ENCODE results near the gene RASL11B. TPM values are rescaled to one million over a fixed set of nuclear protein-coding genes. Genes with fewer than 3 reads are reported as not detected.

The RASL11B gene
- total RNA-seq, 1 donor from 2014 or later: 15.7 TPM

DNA sequence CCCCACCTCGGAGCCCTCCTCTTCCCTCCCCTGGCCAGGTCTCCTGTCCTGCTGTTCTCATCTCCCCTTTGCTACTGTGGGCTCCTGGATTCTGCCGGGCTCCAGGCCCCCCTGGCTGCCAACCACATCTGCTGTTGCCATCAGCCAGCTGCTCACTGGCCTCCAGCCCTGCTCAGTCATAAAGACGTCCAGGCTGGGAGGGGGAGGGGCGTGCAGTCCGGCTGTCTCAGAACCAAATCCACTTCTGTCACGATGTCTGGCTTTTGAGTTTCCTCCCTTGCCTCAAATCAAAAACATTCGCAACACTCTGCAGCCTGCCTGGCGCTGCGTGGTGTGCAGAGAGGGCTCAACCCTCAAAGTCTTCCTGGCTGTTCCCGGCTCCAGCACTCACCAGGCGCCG lies 7.1 kb downstream of the RASL11B start:
- no peak for TF ChIP-seq CTCF (conservative IDR thresholded peaks at IDR 0.05)
- peaks cover 22% of the 10 kb centered on the region for H3K36me3 Mint-ChIP-seq
- no peak for DNase-seq (ENCODE audit: extremely low spot score, unreplicated experiment)
- H3K27ac Mint-ChIP-seq: no peak overlapping the region
- no peak overlapping the region for H3K4me3 Mint-ChIP-seq
- H3K4me1 Mint-ChIP-seq (ENCODE audit: unreplicated experiment): peaks cover 44% of the 10 kb centered on the region
- no peaks in the 10 kb centered on the region for H3K9me3 Mint-ChIP-seq
- H3K27me3 Mint-ChIP-seq: peaks cover 4% of the 10 kb centered on the region

GRCh38 chr4:52869656-52870055 lies 7.5 kb downstream of the RASL11B start:
- Mint-ChIP-seq H3K4me1 (ENCODE audit: unreplicated experiment) (peaks cover 43% of the 10 kb centered on the region), H3K4me3 (no peak overlapping the region), H3K36me3 (peaks cover 18% of the 10 kb centered on the region), H3K27ac (no peak overlapping the region), H3K9me3 (no peaks in the 10 kb centered on the region), H3K27me3 (peaks cover 2% of the 10 kb centered on the region)
- DNase-seq (ENCODE audit: extremely low spot score, unreplicated experiment): no peak
- no peak for TF ChIP-seq CTCF (conservative IDR thresholded peaks at IDR 0.05)

DNA sequence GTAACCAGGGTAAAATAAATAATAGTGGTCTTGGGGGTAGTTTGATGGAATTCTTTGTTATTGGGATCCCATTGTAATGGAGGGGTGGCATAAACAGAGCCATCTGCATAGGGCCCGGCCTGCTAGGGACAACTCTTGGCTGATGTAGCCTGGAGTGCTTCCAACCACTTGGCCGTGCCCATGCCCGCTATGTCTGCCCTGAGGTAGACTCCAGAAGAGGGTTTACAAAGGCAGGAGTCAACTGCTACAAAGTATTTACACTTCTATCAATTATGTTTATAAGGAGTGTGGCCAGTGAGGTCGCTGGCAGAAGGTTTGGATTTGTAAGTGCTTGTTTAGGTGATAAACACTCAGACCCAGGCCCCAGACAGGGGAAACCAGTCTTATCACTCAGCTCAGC lies 8.1 kb downstream of the RASL11B start:
- Mint-ChIP-seq H3K4me3 (no peak overlapping the region), H3K4me1 (ENCODE audit: unreplicated experiment) (peaks cover 40% of the 10 kb centered on the region), H3K27me3 (peaks cover 2% of the 10 kb centered on the region), H3K36me3 (peaks cover 13% of the 10 kb centered on the region), H3K9me3 (no peaks in the 10 kb centered on the region), H3K27ac (no peak overlapping the region)
- no peak for TF ChIP-seq CTCF (conservative IDR thresholded peaks at IDR 0.05)
- DNase-seq (ENCODE audit: extremely low spot score, unreplicated experiment): no peak

DNA sequence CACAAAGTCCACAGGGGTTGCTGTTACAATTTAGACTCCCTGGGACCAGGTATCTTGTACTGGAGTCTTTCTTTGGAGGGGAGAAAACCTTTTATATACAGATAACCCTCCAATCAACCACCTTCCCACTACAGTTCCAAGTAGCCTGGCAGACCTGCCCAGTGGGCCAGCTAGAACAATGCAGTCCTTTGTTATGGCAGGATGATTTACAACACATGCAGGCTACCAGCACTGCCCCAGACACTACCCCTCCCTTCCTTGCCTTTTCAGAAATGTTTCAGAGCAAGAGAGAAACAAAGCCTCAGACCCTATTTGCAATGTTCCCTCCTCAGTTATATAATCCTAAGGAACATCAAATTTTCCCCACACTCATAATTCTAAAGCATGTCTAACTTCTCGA lies 11.1 kb downstream of the RASL11B start:
- Mint-ChIP-seq H3K4me3 (peak overlapping the region; percentile 61), H3K27me3 (peaks cover 2% of the 10 kb centered on the region), H3K9me3 (no peaks in the 10 kb centered on the region), H3K27ac (no peak overlapping the region), H3K4me1 (ENCODE audit: unreplicated experiment) (peaks cover 35% of the 10 kb centered on the region), H3K36me3 (no peaks in the 10 kb centered on the region)
- TF ChIP-seq CTCF (conservative IDR thresholded peaks at IDR 0.05): peak; percentile 17
- DNase-seq (ENCODE audit: extremely low spot score, unreplicated experiment): no peak

GRCh38 chr4:52873861-52874343 lies 11.8 kb downstream of the RASL11B start:
- peak overlapping the region; percentile 34 for H3K4me3 Mint-ChIP-seq
- DNase-seq (ENCODE audit: extremely low spot score, unreplicated experiment): no peak

More at GRCh38 chr4:52873861-52874343, 11.8 kb downstream of the RASL11B start:
- H3K27me3 Mint-ChIP-seq: peaks cover 2% of the 10 kb centered on the region
- H3K4me1 Mint-ChIP-seq (ENCODE audit: unreplicated experiment): peaks cover 30% of the 10 kb centered on the region
- no peak for TF ChIP-seq CTCF (conservative IDR thresholded peaks at IDR 0.05)
- no peaks in the 10 kb centered on the region for H3K36me3 Mint-ChIP-seq
- no peaks in the 10 kb centered on the region for H3K9me3 Mint-ChIP-seq
- no peak overlapping the region for H3K27ac Mint-ChIP-seq
